BLaER1 treated with 17β-estradiol and CSF1 and Interleukin-3, amounts not matched to agents 10 nM and 100 nM (cell line): ENCODE measurements around the gene MEAK7.

Experiments
- H3K27ac ChIP-seq, 11 experiments: shearing (Covaris generic); formaldehyde crosslinking; 2 replicates each; pipeline ENCODE4 v1.8.1; 2022
- H3K27me3 ChIP-seq, 11 experiments: shearing (Covaris generic); formaldehyde crosslinking; 2 replicates each; pipeline ENCODE4 v1.8.1; 2022
- H3K36me3 ChIP-seq, 11 experiments: shearing (Covaris generic); formaldehyde crosslinking; 2 replicates each; pipeline ENCODE4 v1.8.1; 2022
- H3K4me1 ChIP-seq, 10 experiments: shearing (Covaris generic); formaldehyde crosslinking; 2 replicates each; pipeline ENCODE4 v1.8.1; 2022
- H3K4me2 ChIP-seq, 11 experiments: shearing (Covaris generic); formaldehyde crosslinking; 2 replicates each; pipeline ENCODE4 v1.8.1; 2022
- H3K4me3 ChIP-seq, 10 experiments: shearing (Covaris generic); formaldehyde crosslinking; 2 replicates each; pipeline ENCODE4 v1.8.1; 2022
- H3K9ac ChIP-seq, 11 experiments: shearing (Covaris generic); formaldehyde crosslinking; 2 replicates each; pipeline ENCODE4 v1.8.1; 2022
- H3K9me3 ChIP-seq, 11 experiments: shearing (Covaris generic); formaldehyde crosslinking; replicated peaks in 1 of 11; 2 replicates each; pipeline ENCODE4 v1.8.1; 2022
- H4K20me1 ChIP-seq, 11 experiments: shearing (Covaris generic); formaldehyde crosslinking; 2 replicates each; pipeline ENCODE4 v1.8.1; 2022
- Cebpa-rat ChIP-seq, 11 experiments: shearing (Covaris generic); IDR thresholded peaks; 2 replicates each; pipeline ENCODE4 v1.8.1; 2022

MEAK7 gene

GRCh38 chr16:84478172-84478947, 26.1 kb downstream of the MEAK7 start:
- peaks cover 0 to 7% (median 0%) of the 10 kb centered on the region in 11 experiments; a peak in 1 of 22 replicates for H4K20me1 ChIP-seq
- H3K4me1 ChIP-seq, result peaks cover 7 to 25% (median 15%) of the 10 kb centered on the region in 10 experiments; a peak in 18 of 20 replicates
- no peak overlapping the region for H3K4me2 ChIP-seq
- H3K27me3 ChIP-seq, result no peaks in the 10 kb centered on the region
- peaks cover 0 to 48% (median 20%) of the 10 kb centered on the region in 11 experiments; a peak in 15 of 22 replicates for H3K36me3 ChIP-seq
- TF ChIP-seq Cebpa-rat (IDR thresholded peaks at IDR 0.05), result no peak
- no peak overlapping the region for H3K27ac ChIP-seq
- H3K9ac ChIP-seq, result no peak overlapping the region
- 0 out of 22 replicates have a peak, but pooled peaks cover 0 to 7% (median 0%) of the 10 kb centered on the region in 11 experiments for H3K9me3 ChIP-seq
- no peak overlapping the region for H3K4me3 ChIP-seq

- no peak for TF ChIP-seq Cebpa-rat (IDR thresholded peaks at IDR 0.05)
- H3K4me2 ChIP-seq, result no peak overlapping the region
- H3K4me3 ChIP-seq, result no peak overlapping the region
- H4K20me1 ChIP-seq, result peaks cover 0 to 7% (median 0%) of the 10 kb centered on the region in 11 experiments; a peak in 1 of 22 replicates
- peaks cover 0 to 9% (median under 1%) of the 10 kb centered on the region in 11 experiments; a peak in 4 of 22 replicates for H3K9me3 ChIP-seq
- no peak overlapping the region for H3K9ac ChIP-seq
- peaks cover 0 to 41% (median 20%) of the 10 kb centered on the region in 11 experiments; a peak in 15 of 22 replicates for H3K36me3 ChIP-seq
- no peaks in the 10 kb centered on the region for H3K27me3 ChIP-seq
- no peak overlapping the region for H3K27ac ChIP-seq
- peaks cover 7 to 18% (median 9%) of the 10 kb centered on the region in 10 experiments; a peak in 18 of 20 replicates for H3K4me1 ChIP-seq
Measured at GRCh38 chr16:84477661-84478060, 26.8 kb downstream of the MEAK7 start.

GRCh38 chr16:84476401-84476800, 28.1 kb downstream of the MEAK7 start:
- Histone ChIP-seq H3K4me3 (no peak overlapping the region), H3K4me2 (no peak overlapping the region), H3K36me3 (peaks cover 3 to 42% (median 23%) of the 10 kb centered on the region in 11 experiments; a peak in 17 of 22 replicates), H4K20me1 (peaks cover 0 to 7% (median 0%) of the 10 kb centered on the region in 11 experiments; a peak in 1 of 22 replicates), H3K9ac (no peak overlapping the region), H3K4me1 (peaks cover 0 to 9% (median 0%) of the 10 kb centered on the region in 10 experiments; a peak in 3 of 20 replicates), H3K9me3 (peaks cover 7 to 22% (median 13%) of the 10 kb centered on the region in 11 experiments; a peak in 21 of 22 replicates), H3K27ac (no peak overlapping the region), H3K27me3 (no peaks in the 10 kb centered on the region)
- TF ChIP-seq Cebpa-rat (IDR thresholded peaks at IDR 0.05), result no peak

- Histone ChIP-seq H3K9ac (no peak overlapping the region), H3K4me3 (no peak overlapping the region), H4K20me1 (peaks cover 0 to 7% (median 0%) of the 10 kb centered on the region in 11 experiments; a peak in 1 of 22 replicates), H3K9me3 (peaks cover 10 to 26% (median 19%) of the 10 kb centered on the region in 11 experiments; a peak in 21 of 22 replicates), H3K4me2 (no peak overlapping the region), H3K27ac (no peak overlapping the region), H3K36me3 (peaks cover 4 to 42% (median 22%) of the 10 kb centered on the region in 11 experiments; a peak in 17 of 22 replicates), H3K27me3 (no peaks in the 10 kb centered on the region), H3K4me1 (peaks cover 0 to 9% (median 0%) of the 10 kb centered on the region in 10 experiments; a peak in 3 of 20 replicates)
- no peak for TF ChIP-seq Cebpa-rat (IDR thresholded peaks at IDR 0.05)
Measured at GRCh38 chr16:84475643-84476240, 28.7 kb downstream of the MEAK7 start.

GRCh38 chr16:84471966-84472365, 32.5 kb downstream of the MEAK7 start:
- peaks cover 12 to 36% (median 20%) of the 10 kb centered on the region in 11 experiments for H3K36me3 ChIP-seq
- H3K4me2 ChIP-seq, result no peak overlapping the region
- no peaks in the 10 kb centered on the region for H3K27me3 ChIP-seq
- H3K9me3 ChIP-seq, result peaks cover 20 to 40% (median 32%) of the 10 kb centered on the region in 11 experiments
- no peak overlapping the region for H3K9ac ChIP-seq
- no peak overlapping the region for H3K4me3 ChIP-seq
- H3K27ac ChIP-seq, result no peak overlapping the region
- no peaks in the 10 kb centered on the region; a peak in 1 of 20 replicates for H3K4me1 ChIP-seq
- no peaks in the 10 kb centered on the region for H4K20me1 ChIP-seq
- TF ChIP-seq Cebpa-rat (IDR thresholded peaks at IDR 0.05), result no peak

- H3K4me3 ChIP-seq, result no peak overlapping the region
- no peak overlapping the region for H3K27ac ChIP-seq
- no peaks in the 10 kb centered on the region for H3K27me3 ChIP-seq
- H3K4me1 ChIP-seq, result no peaks in the 10 kb centered on the region; a peak in 1 of 20 replicates
- no peak for TF ChIP-seq Cebpa-rat (IDR thresholded peaks at IDR 0.05)
- no peaks in the 10 kb centered on the region for H4K20me1 ChIP-seq
- H3K9ac ChIP-seq, result no peak overlapping the region
- peaks cover 27 to 47% (median 39%) of the 10 kb centered on the region in 11 experiments for H3K9me3 ChIP-seq
- no peak overlapping the region for H3K4me2 ChIP-seq
- peaks cover 19 to 41% (median 26%) of the 10 kb centered on the region in 11 experiments for H3K36me3 ChIP-seq
Measured at GRCh38 chr16:84471316-84471715, 33.1 kb downstream of the MEAK7 start.

- no peak for TF ChIP-seq Cebpa-rat (IDR thresholded peaks at IDR 0.05)
- peaks cover 29 to 43% (median 39%) of the 10 kb centered on the region in 11 experiments for H3K9me3 ChIP-seq
Measured at GRCh38 chr16:84467709-84468108, 36.8 kb downstream of the MEAK7 start.

GRCh38 chr16:84467256-84467655, 37.2 kb downstream of the MEAK7 start:
- H3K27ac ChIP-seq, result no peak overlapping the region
- H4K20me1 ChIP-seq, result no peaks in the 10 kb centered on the region
- H3K4me3 ChIP-seq, result no peak overlapping the region
- peaks cover 29 to 39% (median 36%) of the 10 kb centered on the region in 11 experiments for H3K9me3 ChIP-seq
- no peak overlapping the region for H3K9ac ChIP-seq
- TF ChIP-seq Cebpa-rat (IDR thresholded peaks at IDR 0.05), result no peak
- H3K27me3 ChIP-seq, result no peaks in the 10 kb centered on the region
- H3K4me2 ChIP-seq, result no peak overlapping the region
- H3K36me3 ChIP-seq, result peaks cover 22 to 74% (median 36%) of the 10 kb centered on the region in 11 experiments
- H3K4me1 ChIP-seq, result peaks cover 0 to 5% (median 0%) of the 10 kb centered on the region in 10 experiments; a peak in 5 of 20 replicates

More at GRCh38 chr16:84467709-84468108, 36.8 kb downstream of the MEAK7 start:
- H3K4me2 ChIP-seq, result no peak overlapping the region
- H3K27ac ChIP-seq, result no peak overlapping the region
- H4K20me1 ChIP-seq, result no peaks in the 10 kb centered on the region
- H3K4me1 ChIP-seq, result peaks cover 0 to under 1% (median 0%) of the 10 kb centered on the region in 10 experiments; a peak in 2 of 20 replicates
- no peaks in the 10 kb centered on the region for H3K27me3 ChIP-seq
- no peak overlapping the region for H3K4me3 ChIP-seq
- H3K36me3 ChIP-seq, result peaks cover 22 to 73% (median 36%) of the 10 kb centered on the region in 11 experiments
- H3K9ac ChIP-seq, result no peak overlapping the region

- no peak overlapping the region for H3K4me3 ChIP-seq
- no peak overlapping the region for H3K9ac ChIP-seq
- peaks cover 22 to 74% (median 32%) of the 10 kb centered on the region in 11 experiments for H3K36me3 ChIP-seq
- H3K27me3 ChIP-seq, result no peaks in the 10 kb centered on the region
- H3K4me1 ChIP-seq, result peaks cover 1 to 10% (median 4%) of the 10 kb centered on the region in 10 experiments; a peak in 16 of 20 replicates
- H3K27ac ChIP-seq, result no peak overlapping the region
- H4K20me1 ChIP-seq, result no peaks in the 10 kb centered on the region
- TF ChIP-seq Cebpa-rat (IDR thresholded peaks at IDR 0.05), result no peak
- peaks cover 25 to 34% (median 30%) of the 10 kb centered on the region in 11 experiments for H3K9me3 ChIP-seq
- H3K4me2 ChIP-seq, result no peak overlapping the region
Measured at GRCh38 chr16:84466692-84467091, 37.8 kb downstream of the MEAK7 start.
